ENCODE measurements around the gene BMPR1A. TPM values are rescaled to one million over a fixed set of nuclear protein-coding genes. Genes with fewer than 3 reads are reported as not detected.
A peak's percentile ranks its signal among the peaks of the same experiment; 100 is the strongest.

The BMPR1A gene
- total and polyA plus RNA-seq, 2 of the 4 experiments (the other 2 are of a cell fraction): 15.9 to 93.7 TPM

- CTCF ChIA-PET: interaction anchor here (0.5 kb wide), 1 partner anchor 227 kb away, joined by 3 read pairs; no protein-coding TSS in a partner anchor
- dilution Hi-C loops (cut with HindIII; ENCODE audit: low sequenced_read_pairs, unreplicated experiment) (no loop called here), intact Hi-C loops (cut with micrococcal nuclease) (no loop called here), in situ Hi-C loops (cut with MboI; ENCODE audit: low sequenced_read_pairs) (no loop called here)
- Histone ChIP-seq H3K18ac (ENCODE audit: low read depth, low read length) (peak overlapping the region; percentile 24), H3K9me3 (ENCODE audit: control insufficient read depth, insufficient read depth, low read length) (no peaks in the 10 kb centered on the region), H2BK5ac (ENCODE audit: low read depth, low read length, poor library complexity, severe bottlenecking) (peak overlapping the region; percentile 56), H3K56ac (ENCODE audit: extremely low read depth, insufficient read depth, low read length) (peak overlapping the region; percentile 40; the same call in 1 of the 2 replicates), H3K36me3 (ENCODE audit: control insufficient read depth, insufficient read depth, low read length) (no peaks in the 10 kb centered on the region), H3K4me3 (ENCODE audit: insufficient read depth, low read depth, low read length) (peak overlapping the region; percentile 51), H3K9me1 (ENCODE audit: insufficient read depth, low read length) (peaks cover 3% of the 10 kb centered on the region; the same call in 1 of the 2 replicates), H3K23ac (ENCODE audit: low read depth, low read length) (peak overlapping the region; percentile 89), H3K9ac (ENCODE audit: low read depth, low read length) (peak overlapping the region; percentile 55), H4K20me1 (ENCODE audit: insufficient read depth, low read length) (no peaks in the 10 kb centered on the region), H4K5ac (ENCODE audit: low read depth, low read length) (peak overlapping the region; percentile 87), H4K91ac (ENCODE audit: insufficient read depth, low read depth, low read length) (peak overlapping the region; percentile 26; the same call in 1 of the 2 replicates), H3K79me1 (ENCODE audit: low read depth in 1 of 2, low read length in 2 of 2) (peaks cover 0 to 10% of the 10 kb centered on the region in 2 experiments; a peak in 2 of 4 replicates), H3K14ac (replicated peaks; ENCODE audit: low read depth, low read length) (peak overlapping the region; percentile 53), H3K4me1 (ENCODE audit: control insufficient read depth, insufficient read depth, low read length) (peaks cover 8% of the 10 kb centered on the region), H3K4ac (ENCODE audit: low read depth, low read length) (peak overlapping the region; percentile 32), H2AK9ac (replicated peaks; ENCODE audit: low read depth, low read length, poor library complexity) (peak overlapping the region; percentile 56), H2AK5ac (ENCODE audit: low read depth, low read length) (no peak overlapping the region), H2BK120ac (ENCODE audit: low read depth, low read length) (peak overlapping the region; percentile 39; the same call in 1 of the 2 replicates), H3K4me2 (ENCODE audit: low read depth, low read length) (peak overlapping the region; percentile 92), H3K27ac (ENCODE audit: insufficient read depth, low read length) (peak overlapping the region; percentile 70), H4K8ac (ENCODE audit: low read depth in 2 of 2, low read length in 2 of 2) (peak overlapping the region; percentile 51 to 79), H2BK15ac (ENCODE audit: low read depth, low read length) (no peak overlapping the region), H2AFZ (replicated peaks; ENCODE audit: low read length, poor library complexity) (peak overlapping the region; percentile 100), H3K27me3 (ENCODE audit: control insufficient read depth, insufficient read depth, low read length) (no peaks in the 10 kb centered on the region), H2BK20ac (ENCODE audit: low read depth, low read length) (no peak overlapping the region)
- no peak for DNase-seq
- no peak; the same call in 1 of the 2 replicates for ATAC-seq (ENCODE audit: low read depth)
- TF ChIP-seq RAD21 (IDR thresholded peaks at IDR 0.05; ENCODE audit: low read length) (no peak), CHD1 (IDR thresholded peaks at IDR 0.05; ENCODE audit: low read depth, low read length) (no peak), FOS (IDR thresholded peaks at IDR 0.05; ENCODE audit: low read depth, low read length) (no peak), ELK1 (IDR thresholded peaks at IDR 0.05; ENCODE audit: borderline replicate concordance, low read depth, low read length) (no peak), POLR2A (IDR thresholded peaks at IDR 0.05; ENCODE audit: low read depth, low read length) (no peak), SMC3 (IDR thresholded peaks at IDR 0.05; ENCODE audit: low read depth, low read length) (no peak), USF2 (IDR thresholded peaks at IDR 0.05; ENCODE audit: low read depth, low read length) (no peak), MAFK (IDR thresholded peaks at IDR 0.05; ENCODE audit: low read depth, low read length) (no peak), MXI1 (IDR thresholded peaks at IDR 0.05; ENCODE audit: borderline replicate concordance, low read depth, low read length) (no peak), MAZ (IDR thresholded peaks at IDR 0.05; ENCODE audit: borderline replicate concordance, low read depth, low read length) (no peak), CTCF (conservative IDR thresholded peaks at IDR 0.05; ENCODE audit: low read depth, low read length) (no peak), RFX5 (IDR thresholded peaks at IDR 0.05; ENCODE audit: low read depth, low read length) (no peak), CEBPB (IDR thresholded peaks at IDR 0.05; ENCODE audit: low read depth, low read length) (no peak)
- POLR2A ChIA-PET (ENCODE audit: unreplicated experiment): interaction anchor here (0.7 kb wide), 1 partner anchor 376 kb away, joined by 4 read pairs; no protein-coding TSS in a partner anchor
- BruUV-seq (replicated peaks): no TSS peak
- 36% methylated on average over 4 of the region's 9 CpGs; no CpG with 5 or more reads in 1 of the 2 experiments for WGBS, 2 experiments (ENCODE audit: extremely low coverage in 2 of 2, insufficient read length in 1 of 2)
These were observed 44.1 kb upstream of the BMPR1A start for GRCh38 chr10:86712317-86712707.
